Activated CD4-positive, alpha-beta T cell treated with anti-CD3 and anti-CD28 coated beads, Interleukin-2, Interleukin-6, amounts not matched to agents 100 ng/mL and 50 ng/mL, durations not matched to agents 16 hours and 8 hours (primary cell): Measurements from ENCODE around the gene NUF2.
"Not testable (repeated sequence)": the region's sequence is repeated elsewhere in the genome, so short reads cannot be mapped to it uniquely, and the experiment has no call there.

Source experiments
- DNase-seq: peaks from one replicate; pipeline ENCODE4 v3.0.0-alpha.2; 2020

Gene NUF2

DNA sequence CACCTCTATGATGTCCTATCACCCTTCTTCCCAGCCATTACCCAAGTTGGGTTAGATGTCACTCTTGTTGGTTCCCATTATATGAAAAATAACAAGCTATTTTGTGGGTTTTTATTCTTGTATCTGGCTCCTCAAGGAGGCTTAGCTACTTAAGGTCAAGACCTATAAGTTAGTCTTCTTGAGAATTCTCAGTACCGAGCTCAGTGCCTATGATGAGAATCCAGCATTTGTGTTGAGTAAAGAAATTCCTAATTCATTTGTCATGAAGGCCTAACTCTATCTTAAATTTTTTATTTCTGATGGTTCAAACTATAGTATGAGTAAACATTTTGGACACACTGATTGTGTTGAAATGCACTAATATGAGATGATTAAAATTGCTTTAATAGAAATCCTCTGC, 15.9 kb downstream of the NUF2 start:
- no peak for DNase-seq

GRCh38 chr1:163346326-163346870, 24.6 kb downstream of the NUF2 start:
- no peak for DNase-seq

GRCh38 chr1:163347106-163347505, 25.4 kb downstream of the NUF2 start:
- no peak for DNase-seq

DNA sequence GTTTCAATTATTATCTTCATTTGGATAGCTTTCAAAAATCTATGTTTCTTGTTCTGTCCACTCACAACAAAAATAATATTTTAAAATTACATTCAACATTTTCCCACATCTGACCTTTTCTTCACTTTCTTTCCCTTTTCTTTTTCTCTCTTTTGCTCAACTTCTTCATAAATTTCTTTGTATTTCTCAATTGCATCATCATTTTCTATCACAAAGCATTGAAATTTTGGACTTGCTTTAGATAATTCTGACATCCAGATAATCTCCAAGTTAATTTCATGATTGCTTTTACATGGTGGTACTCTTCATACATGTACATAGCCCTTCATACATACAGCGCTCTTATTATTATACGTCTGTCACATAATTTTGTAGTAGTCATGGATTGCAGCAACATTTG, 30.2 kb downstream of the NUF2 start:
- no peak for DNase-seq

DNA sequence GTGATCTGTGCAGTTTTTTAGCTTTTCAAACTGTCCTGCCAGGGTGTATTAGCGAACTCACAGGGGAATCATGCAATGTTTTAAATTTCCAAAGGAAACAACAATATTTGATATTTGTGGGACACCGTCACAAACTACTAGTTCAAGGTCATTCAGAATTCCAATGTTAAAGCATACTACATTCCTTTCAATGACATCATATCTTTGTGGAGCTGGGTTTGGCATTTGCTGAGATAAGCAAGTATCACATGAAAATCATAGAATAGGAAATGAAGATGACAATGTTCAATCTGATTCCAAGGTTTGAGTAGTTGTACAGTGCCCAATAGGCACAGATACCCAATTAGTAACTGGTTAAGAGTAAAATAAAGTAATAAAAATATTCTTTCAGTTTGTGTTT, 35.6 kb downstream of the NUF2 start:
- no peak for DNase-seq

- not testable (repeated sequence) for DNase-seq
Measured at GRCh38 chr1:163358172-163358571, 36.4 kb downstream of the NUF2 start.

GRCh38 chr1:163361123-163361934, 39.6 kb downstream of the NUF2 start:
- peak; percentile 14 for DNase-seq

- no peak for DNase-seq
Measured at GRCh38 chr1:163365186-163365585, 43.4 kb downstream of the NUF2 start.

- DNase-seq, result no peak
Measured at GRCh38 chr1:163366555-163366954, 44.8 kb downstream of the NUF2 start.

DNA sequence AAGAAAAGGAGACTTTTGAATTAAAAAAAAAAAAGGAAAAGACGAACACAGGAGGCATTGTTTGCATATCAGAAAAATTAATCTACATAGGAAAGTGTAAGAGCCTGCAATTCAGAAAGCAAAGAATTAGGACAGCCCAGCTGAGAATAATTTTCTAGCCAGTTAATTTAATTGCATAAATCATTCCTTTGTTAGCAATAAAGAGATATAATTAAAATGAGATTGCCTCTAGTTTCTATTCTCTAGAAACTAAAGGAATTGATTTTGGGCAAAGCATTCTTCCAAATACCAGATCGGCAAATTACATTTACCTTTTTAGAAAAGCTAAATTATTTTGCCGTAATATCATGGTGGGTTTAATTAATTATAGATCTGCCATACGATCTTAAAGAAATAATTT, 46.0 kb downstream of the NUF2 start:
- DNase-seq, result no peak

DNA sequence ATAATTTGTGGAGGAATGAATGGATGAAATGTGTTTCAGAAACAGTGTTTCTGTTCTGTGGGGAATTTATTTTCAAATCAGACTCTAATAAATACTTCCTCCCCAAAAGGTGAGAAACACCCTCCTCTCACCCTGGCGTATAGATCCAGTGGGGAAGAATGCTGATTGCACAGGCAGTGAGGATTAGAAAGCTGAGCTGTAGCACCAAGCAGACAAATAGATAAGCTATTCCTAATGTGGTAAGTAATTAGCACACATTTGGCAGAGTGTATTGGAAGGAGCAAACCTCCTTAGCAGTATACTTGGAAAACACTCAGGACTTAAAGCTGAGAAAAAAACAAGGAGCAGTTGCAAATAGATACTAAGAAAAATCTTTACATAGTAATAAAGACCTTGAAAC, 50.8 kb downstream of the NUF2 start:
- DNase-seq, result no peak

GRCh38 chr1:163378554-163378953, 56.8 kb downstream of the NUF2 start:
- no peak for DNase-seq

- no peak for DNase-seq
Measured at GRCh38 chr1:163379801-163380200, 58.0 kb downstream of the NUF2 start.

GRCh38 chr1:163381487-163382184, 59.9 kb downstream of the NUF2 start:
- no peak for DNase-seq

DNA sequence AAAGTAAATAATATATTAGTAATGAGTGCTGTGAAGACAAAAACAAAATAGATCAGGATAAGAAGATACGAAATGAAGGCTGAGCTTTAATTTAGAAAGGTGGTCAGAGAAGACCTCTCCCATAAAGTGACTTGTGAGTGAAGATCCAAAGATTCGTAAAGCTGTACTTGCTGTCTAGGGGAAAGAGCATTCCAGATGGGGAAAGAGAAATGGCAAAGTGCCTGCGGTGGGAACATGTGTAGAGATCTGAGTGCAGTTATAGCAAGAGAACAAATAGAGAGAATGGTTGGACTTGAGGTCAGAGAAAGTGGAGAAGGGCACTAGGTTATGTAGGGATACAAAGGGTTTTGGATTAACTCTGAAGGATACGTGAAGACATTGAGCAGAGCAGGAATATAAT, 60.6 kb downstream of the NUF2 start:
- DNase-seq, result no peak

GRCh38 chr1:163387146-163387545, 65.4 kb downstream of the NUF2 start:
- no peak for DNase-seq

DNA sequence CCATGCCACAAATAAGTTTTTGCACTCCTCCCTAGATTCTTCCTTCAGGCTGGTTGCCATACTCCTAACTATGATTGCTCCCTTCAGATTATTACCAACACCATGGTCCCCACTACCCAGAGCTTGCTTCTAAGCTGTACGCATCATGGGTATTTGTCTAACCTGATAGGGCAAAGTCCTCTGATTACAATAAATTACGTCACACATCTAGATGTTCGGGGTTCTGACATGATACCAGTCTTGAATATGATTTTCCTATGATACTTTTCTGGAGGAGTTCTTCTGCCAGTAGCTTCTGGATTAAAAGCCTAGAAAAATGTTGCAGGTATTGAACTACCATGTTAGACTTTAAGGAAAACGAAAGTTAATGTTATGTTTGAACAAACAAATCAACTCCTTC, 67.2 kb downstream of the NUF2 start:
- no peak for DNase-seq

DNA sequence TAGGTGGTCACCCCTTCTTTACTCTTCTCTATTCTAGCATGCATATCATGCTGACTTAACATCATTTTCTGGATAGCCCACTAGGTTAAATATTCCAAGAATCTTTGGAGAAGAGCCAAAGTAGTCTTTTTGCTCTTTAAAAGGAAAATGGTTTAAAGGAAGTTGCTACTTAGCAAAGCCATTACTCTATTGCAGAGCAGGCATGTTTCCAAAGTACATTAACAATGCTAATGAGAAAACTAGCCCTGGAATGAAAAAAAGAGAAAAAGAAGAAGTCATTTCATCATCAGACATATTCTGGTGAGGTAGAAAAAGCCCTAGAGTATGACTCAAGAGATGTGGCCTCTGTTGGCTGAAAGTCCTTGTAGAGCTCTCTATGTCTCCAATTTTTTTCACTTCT, 74.0 kb downstream of the NUF2 start:
- no peak for DNase-seq

GRCh38 chr1:163397451-163398200, 75.9 kb downstream of the NUF2 start:
- DNase-seq, result no peak

- DNase-seq, result no peak
Measured at GRCh38 chr1:163399001-163399400, 77.2 kb downstream of the NUF2 start.

DNA sequence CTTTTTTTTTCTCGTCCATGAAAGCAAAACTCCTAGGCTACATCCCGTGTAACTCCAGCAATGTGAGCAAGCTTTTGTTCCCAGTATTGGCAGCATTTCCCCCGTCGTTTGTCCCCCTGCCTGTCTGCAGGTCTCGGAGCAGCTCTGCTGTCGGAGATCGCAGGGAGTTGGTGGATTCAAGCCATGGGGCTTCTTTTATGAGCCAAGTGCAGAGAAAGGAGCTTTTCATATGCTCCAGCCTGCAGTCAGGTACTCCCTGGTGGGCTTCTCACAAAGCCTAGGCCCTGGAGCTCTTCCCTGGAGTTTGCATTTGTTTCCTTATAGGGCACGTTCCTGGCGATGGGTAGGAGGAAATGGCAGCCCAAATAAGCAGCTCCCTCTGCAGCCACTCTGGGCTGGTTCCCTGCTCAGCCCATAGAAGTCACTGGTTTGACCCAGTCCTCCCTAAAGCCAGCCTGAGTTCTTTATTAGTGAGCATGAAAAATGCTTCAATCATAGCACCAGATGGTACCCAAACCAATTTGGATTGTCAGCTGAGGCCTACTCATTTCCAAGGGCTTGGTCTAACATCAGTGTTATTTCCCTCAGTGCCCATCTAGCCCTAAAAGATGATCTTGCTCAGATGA, 78.3 kb downstream of the NUF2 start:
- no peak for DNase-seq

DNA sequence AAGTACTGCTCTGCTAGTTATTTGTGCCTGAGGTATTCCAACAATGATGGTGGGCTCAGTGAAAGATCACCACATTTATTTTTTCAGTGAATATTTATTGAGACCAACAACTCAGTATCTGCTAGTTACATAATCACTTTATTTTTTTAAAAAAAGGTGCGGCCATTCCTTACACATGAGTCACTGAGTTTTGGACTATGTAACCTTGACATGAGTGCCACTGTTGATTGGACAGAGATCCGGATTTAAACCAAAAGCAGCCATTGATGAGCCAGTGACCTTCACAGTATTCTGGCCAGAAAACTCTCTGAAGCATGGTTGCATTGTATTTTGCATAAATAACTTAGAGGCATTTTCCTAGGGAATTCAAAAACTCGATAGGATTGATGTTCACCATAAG, 79.5 kb downstream of the NUF2 start:
- no peak for DNase-seq
